Left lung (tissue), 10 donors: Measurements from ENCODE around the gene GALNT17. TPM values are rescaled to one million over a fixed set of nuclear protein-coding genes. Genes with fewer than 3 reads are reported as not detected.

Experiments
- ATAC-seq: fragments of 200-7000 bp; cut with Tn5 transposase; one replicate; pipeline ENCODE4 v1.9.1; 2020; ENCODE audit warnings: moderate library complexity
- DNase-seq, 4 donors: peaks; one replicate each; pipeline ENCODE4 v3.0.0-alpha.2; 2013 to 2020
- H3K27ac ChIP-seq, 2 donors: fragments of 200-600 bp; sonication (generic) in 1 of 2; one replicate each; pipeline versions ENCODE4 v1.5.0 to v1.8.0; 2020 to 2021
- H3K27me3 ChIP-seq, 2 donors: fragments of 200-600 bp; sonication (generic) in 1 of 2; one replicate each; pipeline versions ENCODE4 v1.5.0 to v1.8.0; 2020 to 2021
- H3K36me3 ChIP-seq, 2 donors: fragments of 200-600 bp; sonication (generic) in 1 of 2; one replicate each; pipeline versions ENCODE4 v1.5.0 to v1.8.0; 2020 to 2021
- H3K4me1 ChIP-seq, 2 donors: fragments of 200-600 bp; one replicate each; pipeline ENCODE4 v1.8.0; 2021
- H3K4me3 ChIP-seq, 2 donors: fragments of 200-600 bp; sonication (generic) in 1 of 2; one replicate each; pipeline versions ENCODE4 v1.5.0 to v1.8.0; 2020 to 2021; ENCODE audit warnings: mild to moderate bottlenecking in 1 of 2
- H3K9me3 ChIP-seq, 2 donors: fragments of 200-600 bp; sonication (generic) in 1 of 2; one replicate each; pipeline versions ENCODE4 v1.5.0 to v1.8.0; 2020 to 2021
- CTCF ChIP-seq, 2 donors: fragments of 200-600 bp; sonication (generic) in 1 of 2; IDR thresholded peaks; one replicate each; pipeline versions ENCODE4 v1.5.0 to v1.8.0; 2021; ENCODE audit warnings: antibody characterized with exemption in 2 of 2
- intact Hi-C, 2 donors: fragments of 100-400 bp; cut with DNase I; formaldehyde crosslinking; loops; one replicate each; pipeline versions ENCODE4 v1.11.2 to v1.14.2; 2022
- polyA plus RNA-seq, 6 donors: library from polyadenylated mRNA; unstranded; fragments of 120-200 nt; gene quantifications; one replicate each; pipeline ENCODE4 v1.2.1, GENCODE V29; 2013; ENCODE audit not compliant: insufficient read length in 6 of 6
- total RNA-seq, 2 donors: library from RNA; stranded (reverse); fragmentation: NEBNext Ultra II Directional; extraction: Animal tissue kit (Norgen Biotek cat#: 25700); gene quantifications; one replicate each; pipeline ENCODE4 v1.2.1, GENCODE V29; 2021
- donor health status: DM: no; HTN: yes; CAD: no.
- donor health status: DM: no; HTN: no; CAD: no.

GALNT17 gene
- total and polyA plus RNA-seq, 8 donors: 2.4 to 19.1 (median 9.7) TPM

GRCh38 chr7:71112436-71112835 lies 19.5 kb upstream of the GALNT17 start:
- Histone ChIP-seq H3K4me3 (no peak overlapping the region), H3K9me3 (peaks cover 0 to 11% of the 10 kb centered on the region in 2 donors), H3K4me1 (no peaks in the 10 kb centered on the region), H3K36me3 (no peaks in the 10 kb centered on the region), H3K27me3 (no peaks in the 10 kb centered on the region), H3K27ac (no peak overlapping the region)
- no peak for TF ChIP-seq CTCF (IDR thresholded peaks at IDR 0.05)
- intact Hi-C loops: no loop called here
- DNase-seq (no peak), ATAC-seq (no peak)

- ATAC-seq (no peak), DNase-seq (no peak)
- Histone ChIP-seq H3K27me3 (no peaks in the 10 kb centered on the region), H3K9me3 (peaks cover 0 to 6% of the 10 kb centered on the region in 2 donors), H3K27ac (no peak overlapping the region), H3K4me3 (no peak overlapping the region), H3K36me3 (no peaks in the 10 kb centered on the region), H3K4me1 (no peaks in the 10 kb centered on the region)
- intact Hi-C loops: no loop called here
- TF ChIP-seq CTCF (IDR thresholded peaks at IDR 0.05): no peak
These were observed 11.8 kb upstream of the GALNT17 start for GRCh38 chr7:71120096-71120495.

- intact Hi-C loops: no loop called here
- TF ChIP-seq CTCF (IDR thresholded peaks at IDR 0.05): no peak
- Histone ChIP-seq H3K27ac (no peak overlapping the region), H3K4me1 (peaks cover 0 to 6% of the 10 kb centered on the region in 2 donors), H3K36me3 (no peaks in the 10 kb centered on the region), H3K4me3 (no peak overlapping the region), H3K27me3 (peaks cover 0 to 54% of the 10 kb centered on the region in 2 donors), H3K9me3 (no peaks in the 10 kb centered on the region)
- DNase-seq: no peak
- ATAC-seq: no peak
These were observed 2.8 kb upstream of the GALNT17 start for GRCh38 chr7:71129126-71129525.

GRCh38 chr7:71130031-71130679 lies 1.8 kb upstream of the GALNT17 start:
- intact Hi-C loops: no loop called here
- ATAC-seq: peak; percentile 78
- peaks cover 0 to 59% of the 10 kb centered on the region in 2 donors for H3K27me3 ChIP-seq

More at GRCh38 chr7:71130031-71130679, 1.8 kb upstream of the GALNT17 start:
- H3K27ac ChIP-seq: no peak overlapping the region
- no peaks in the 10 kb centered on the region for H3K36me3 ChIP-seq
- peak in 1 of 4 donors; percentile 36 for DNase-seq
- H3K4me1 ChIP-seq: peaks cover 0 to 6% of the 10 kb centered on the region in 2 donors
- no peak overlapping the region for H3K4me3 ChIP-seq
- no peak for TF ChIP-seq CTCF (IDR thresholded peaks at IDR 0.05)
- H3K9me3 ChIP-seq: no peaks in the 10 kb centered on the region
